Activated effector memory CD4-positive, alpha-beta T cell treated with Interleukin-2 at 50 U/mL for 16 hours (primary cell): ENCODE measurements around the gene MEI1.

Experiments used
- DNase-seq: peaks from one replicate; pipeline ENCODE4 v3.0.0-alpha.2; 2020

MEI1 gene

DNA sequence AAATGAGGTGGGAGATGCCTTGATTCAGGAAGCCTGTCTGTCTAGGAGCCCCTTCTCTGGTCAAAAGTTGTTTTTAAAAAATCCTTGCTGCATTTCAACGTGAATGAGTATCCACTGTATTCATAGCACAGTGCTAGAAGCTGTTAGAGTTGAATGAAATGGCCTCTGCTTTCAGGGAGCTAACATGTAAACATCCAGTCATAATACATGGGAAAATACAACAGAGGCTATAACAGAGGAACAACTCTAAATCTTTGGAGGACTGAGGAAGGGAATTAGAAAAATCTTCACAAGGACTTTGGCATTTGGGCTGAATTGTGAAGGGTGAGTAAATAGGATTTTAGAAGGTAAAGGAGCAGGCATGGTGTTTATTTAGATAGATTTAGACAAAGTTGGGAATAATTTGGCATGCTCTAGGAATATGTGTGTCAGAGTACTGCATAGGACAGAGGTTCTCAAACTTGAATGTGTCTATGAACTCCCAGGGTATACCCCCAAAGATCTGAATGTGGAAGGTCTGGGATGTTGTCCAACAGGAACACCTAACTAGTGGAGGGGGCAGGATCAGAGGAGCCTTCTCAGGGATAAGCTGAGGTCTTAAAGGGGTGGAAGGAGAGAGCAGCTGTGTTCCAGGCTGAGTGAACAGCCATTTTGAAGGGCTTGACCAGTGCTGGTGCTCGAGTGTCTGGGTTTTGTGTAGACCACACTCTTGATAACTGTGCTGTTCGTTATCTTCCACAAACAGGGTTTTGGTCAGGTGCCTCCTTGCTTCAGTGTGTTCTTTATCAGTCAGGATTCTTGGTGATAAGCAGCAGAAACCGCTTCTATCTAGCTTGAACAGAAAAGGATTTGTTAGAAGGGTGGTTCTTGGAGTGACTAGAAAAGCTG, 146.3 kb downstream of the MEI1 start:
- DNase-seq, result no peak

- no peak for DNase-seq
Measured at GRCh38 chr22:41846268-41846987, 147.1 kb downstream of the MEI1 start.

GRCh38 chr22:41847300-41847699, 148.0 kb downstream of the MEI1 start:
- DNase-seq, result no peak

DNA sequence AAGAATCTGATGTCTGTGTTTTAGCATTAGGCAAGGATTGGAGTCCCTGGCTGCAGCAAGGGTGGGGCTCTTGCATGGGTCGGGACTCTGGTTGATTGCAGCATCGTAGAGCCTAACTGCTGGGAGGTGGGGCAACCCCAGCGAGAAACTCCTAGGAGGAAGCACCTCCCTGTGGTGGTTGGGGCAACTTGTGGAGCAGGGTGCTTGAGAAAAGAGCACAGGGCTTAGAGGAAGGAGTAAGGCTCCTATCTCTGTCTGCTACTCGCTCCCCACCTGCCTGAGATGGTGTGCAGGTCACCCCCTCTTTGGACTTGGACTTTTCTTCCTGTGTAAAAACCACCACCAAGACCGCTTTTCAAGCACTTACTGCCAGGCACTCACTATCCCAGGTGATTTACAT, 149.2 kb downstream of the MEI1 start:
- DNase-seq, result no peak
